Measurements from ENCODE around the gene DTD1.

DTD1 gene

GRCh38 chr20:18587665-18588573 is at the start of gene DTD1:
Gene DTD1 (plus strand): TSS chr20:18588054. CDS start chr20:18588073, 19 bp downstream.
- DNase-seq, result peak; percentile 29

- no peak for DNase-seq
These were observed 46.1 kb upstream of the DTD1 start for GRCh38 chr20:18541741-18542140.

GRCh38 chr20:18543216-18543615 is 44.6 kb upstream of the DTD1 start:
- DNase-seq, result no peak

GRCh38 chr20:18543932-18544331 is 43.9 kb upstream of the DTD1 start:
- DNase-seq, result no peak

GRCh38 chr20:18545566-18545965 is 42.3 kb upstream of the DTD1 start:
- DNase-seq, result no peak

GRCh38 chr20:18548465-18548864 is 39.4 kb upstream of the DTD1 start:
- no peak for DNase-seq

- no peak for DNase-seq
These were observed 34.1 kb upstream of the DTD1 start for GRCh38 chr20:18553746-18554145.

GRCh38 chr20:18566892-18567738 is 20.7 kb upstream of the DTD1 start, which contains the start of gene SMIM26:
Gene SMIM26 (plus strand): TSS chr20:18567432. CDS start chr20:18567479, 47 bp downstream.
- peak; percentile 64 for DNase-seq

- no peak for DNase-seq
These were observed 20.1 kb upstream of the DTD1 start for GRCh38 chr20:18567739-18568091.

- DNase-seq, result no peak
These were observed 16.8 kb upstream of the DTD1 start for GRCh38 chr20:18571009-18571408.

GRCh38 chr20:18571578-18571977 is 16.3 kb upstream of the DTD1 start:
- DNase-seq, result no peak

- DNase-seq, result no peak
These were observed 9.9 kb upstream of the DTD1 start for GRCh38 chr20:18577942-18578341.

GRCh38 chr20:18578581-18578980 is 9.3 kb upstream of the DTD1 start:
- no peak for DNase-seq

- DNase-seq, result no peak
These were observed 7.8 kb upstream of the DTD1 start for GRCh38 chr20:18580012-18580411.

- DNase-seq, result no peak
These were observed 2.7 kb upstream of the DTD1 start for GRCh38 chr20:18585134-18585533.

- no peak for DNase-seq
These were observed 700 bp downstream of the DTD1 start for GRCh38 chr20:18588574-18588933.

- DNase-seq, result no peak
These were observed 2.3 kb downstream of the DTD1 start for GRCh38 chr20:18589941-18590674.

GRCh38 chr20:18596270-18596669 is 8.4 kb downstream of the DTD1 start:
- no peak for DNase-seq

GRCh38 chr20:18609741-18610140 is 21.9 kb downstream of the DTD1 start:
- DNase-seq, result no peak

GRCh38 chr20:18611492-18611891 is 23.6 kb downstream of the DTD1 start:
- no peak for DNase-seq

GRCh38 chr20:18613553-18613952 is 25.7 kb downstream of the DTD1 start:
- DNase-seq, result no peak

- DNase-seq, result no peak
These were observed 26.4 kb downstream of the DTD1 start for GRCh38 chr20:18614244-18614643.

- no peak for DNase-seq
These were observed 27.3 kb downstream of the DTD1 start for GRCh38 chr20:18615020-18615650.

Measured in GF-D8 (cell line).